Suprapubic skin (tissue), 4 donors: ENCODE measurements around the gene GRIA1.

Experiments used
- EP300 ChIP-seq: sonication (generic); formaldehyde crosslinking; IDR thresholded peaks from one replicate; pipeline ENCODE4 v1.6.1; 2017; ENCODE audit warnings: antibody characterized with exemption
- POLR2AphosphoS5 ChIP-seq, 3 donors: sonication (generic); formaldehyde crosslinking; IDR thresholded peaks; one replicate each; pipeline ENCODE4 v1.6.1; 2017; ENCODE audit warnings: antibody characterized with exemption in 3 of 3
- TF ChIP-seq, protein P1 (sequence below), 2 donors: fragments of 200-600 bp in 1 of 2; fragments of 450-650 bp in 1 of 2; sonication (generic) in 1 of 2; IDR thresholded peaks; one replicate each; pipeline ENCODE4 v1.5.1; 2016 to 2019; ENCODE audit warnings: antibody characterized with exemption in 2 of 2, mild to moderate bottlenecking in 1 of 2, moderate library complexity in 1 of 2

DNA sequence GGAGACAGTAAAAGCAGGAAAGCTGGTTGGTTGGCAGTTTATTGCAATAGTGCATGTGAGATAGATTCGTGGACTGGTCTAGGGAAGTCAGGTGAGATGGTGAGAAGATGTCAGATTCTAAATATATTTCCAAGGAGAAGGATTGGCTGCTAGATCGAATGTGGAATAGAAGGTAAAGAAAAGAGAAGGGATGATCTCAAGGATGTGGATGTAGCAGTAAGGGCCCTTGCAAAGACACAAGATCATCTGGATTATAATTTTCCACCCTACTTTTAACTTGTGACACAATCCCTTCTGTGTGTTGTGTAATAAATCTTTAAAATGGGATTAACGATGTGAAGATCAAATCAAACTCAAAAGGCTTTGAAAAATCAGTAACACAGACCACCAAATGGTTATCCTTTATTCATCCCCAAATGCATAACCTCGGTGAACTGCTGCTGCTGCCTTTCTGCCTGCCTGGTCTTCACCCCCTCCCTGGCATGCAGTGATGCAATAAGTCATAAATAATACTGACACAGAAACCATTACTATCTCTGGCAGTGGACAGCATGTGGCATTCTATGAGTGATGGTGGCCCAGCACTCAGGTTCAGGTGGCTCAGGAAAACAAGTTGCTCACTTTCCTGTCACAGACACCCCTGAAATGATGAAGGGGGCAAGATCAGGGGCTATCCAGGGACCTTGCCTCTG, 369.9 kb downstream of the GRIA1 start:
- TF ChIP-seq, protein P1, sequence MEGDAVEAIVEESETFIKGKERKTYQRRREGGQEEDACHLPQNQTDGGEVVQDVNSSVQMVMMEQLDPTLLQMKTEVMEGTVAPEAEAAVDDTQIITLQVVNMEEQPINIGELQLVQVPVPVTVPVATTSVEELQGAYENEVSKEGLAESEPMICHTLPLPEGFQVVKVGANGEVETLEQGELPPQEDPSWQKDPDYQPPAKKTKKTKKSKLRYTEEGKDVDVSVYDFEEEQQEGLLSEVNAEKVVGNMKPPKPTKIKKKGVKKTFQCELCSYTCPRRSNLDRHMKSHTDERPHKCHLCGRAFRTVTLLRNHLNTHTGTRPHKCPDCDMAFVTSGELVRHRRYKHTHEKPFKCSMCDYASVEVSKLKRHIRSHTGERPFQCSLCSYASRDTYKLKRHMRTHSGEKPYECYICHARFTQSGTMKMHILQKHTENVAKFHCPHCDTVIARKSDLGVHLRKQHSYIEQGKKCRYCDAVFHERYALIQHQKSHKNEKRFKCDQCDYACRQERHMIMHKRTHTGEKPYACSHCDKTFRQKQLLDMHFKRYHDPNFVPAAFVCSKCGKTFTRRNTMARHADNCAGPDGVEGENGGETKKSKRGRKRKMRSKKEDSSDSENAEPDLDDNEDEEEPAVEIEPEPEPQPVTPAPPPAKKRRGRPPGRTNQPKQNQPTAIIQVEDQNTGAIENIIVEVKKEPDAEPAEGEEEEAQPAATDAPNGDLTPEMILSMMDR (IDR thresholded peaks at IDR 0.05): no peak
- TF ChIP-seq EP300 (no peak), POLR2AphosphoS5 (IDR thresholded peaks at IDR 0.05) (no peak)
